ENCODE results near the gene TOP1. TPM values are rescaled to one million over a fixed set of nuclear protein-coding genes. Genes with fewer than 3 reads are reported as not detected.

The TOP1 gene
- total and polyA plus RNA-seq, 9 of the 15 experiments (the other 6 are each of a cell fraction or from before 2014, with no cell fraction given), result 26.4 to 127 (median 39.6) TPM

DNA sequence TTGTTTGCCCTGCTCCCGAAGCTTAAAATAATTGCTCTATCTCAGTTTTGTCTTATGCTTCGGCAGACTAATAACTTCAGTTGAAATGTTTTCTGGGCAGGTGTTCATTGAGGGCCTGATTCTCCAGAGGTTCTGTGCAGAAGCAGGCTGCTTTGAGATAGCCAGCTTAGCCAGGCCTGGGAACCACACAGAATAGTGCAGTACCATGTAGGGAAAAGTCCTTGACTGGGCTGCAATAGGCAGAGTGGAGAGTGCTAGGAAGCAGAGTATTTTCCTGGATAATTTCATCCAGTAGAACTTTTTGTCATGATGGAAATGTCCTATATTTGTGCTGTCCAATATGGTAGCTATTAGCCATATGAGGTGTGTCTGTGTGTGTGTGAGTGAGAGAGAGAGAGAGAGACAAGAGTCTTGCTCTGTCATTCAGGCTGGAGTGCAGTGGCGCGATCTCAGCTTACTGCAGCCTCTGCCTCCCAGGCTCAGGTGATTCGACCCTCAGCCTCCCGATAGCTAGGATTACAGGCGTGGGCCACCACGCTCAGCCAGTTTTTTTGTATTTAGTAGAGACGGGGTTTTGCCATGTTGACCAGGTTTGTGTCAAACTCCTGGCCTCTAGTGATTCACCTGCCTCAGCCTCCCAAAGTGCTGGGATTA is 15.9 kb downstream of the TOP1 start (continued):
- TF ChIP-seq, protein P1, sequence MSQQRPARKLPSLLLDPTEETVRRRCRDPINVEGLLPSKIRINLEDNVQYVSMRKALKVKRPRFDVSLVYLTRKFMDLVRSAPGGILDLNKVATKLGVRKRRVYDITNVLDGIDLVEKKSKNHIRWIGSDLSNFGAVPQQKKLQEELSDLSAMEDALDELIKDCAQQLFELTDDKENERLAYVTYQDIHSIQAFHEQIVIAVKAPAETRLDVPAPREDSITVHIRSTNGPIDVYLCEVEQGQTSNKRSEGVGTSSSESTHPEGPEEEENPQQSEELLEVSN (IDR thresholded peaks at IDR 0.05; ENCODE audit: borderline replicate concordance in 1 of 2, extremely low read depth in 1 of 2, insufficient read depth in 1 of 2, insufficient read length in 1 of 2, low read depth in 1 of 2, low read length in 1 of 2, poor library complexity in 1 of 2, severe bottlenecking in 1 of 2), result no peak
- TF ChIP-seq, protein P2, sequence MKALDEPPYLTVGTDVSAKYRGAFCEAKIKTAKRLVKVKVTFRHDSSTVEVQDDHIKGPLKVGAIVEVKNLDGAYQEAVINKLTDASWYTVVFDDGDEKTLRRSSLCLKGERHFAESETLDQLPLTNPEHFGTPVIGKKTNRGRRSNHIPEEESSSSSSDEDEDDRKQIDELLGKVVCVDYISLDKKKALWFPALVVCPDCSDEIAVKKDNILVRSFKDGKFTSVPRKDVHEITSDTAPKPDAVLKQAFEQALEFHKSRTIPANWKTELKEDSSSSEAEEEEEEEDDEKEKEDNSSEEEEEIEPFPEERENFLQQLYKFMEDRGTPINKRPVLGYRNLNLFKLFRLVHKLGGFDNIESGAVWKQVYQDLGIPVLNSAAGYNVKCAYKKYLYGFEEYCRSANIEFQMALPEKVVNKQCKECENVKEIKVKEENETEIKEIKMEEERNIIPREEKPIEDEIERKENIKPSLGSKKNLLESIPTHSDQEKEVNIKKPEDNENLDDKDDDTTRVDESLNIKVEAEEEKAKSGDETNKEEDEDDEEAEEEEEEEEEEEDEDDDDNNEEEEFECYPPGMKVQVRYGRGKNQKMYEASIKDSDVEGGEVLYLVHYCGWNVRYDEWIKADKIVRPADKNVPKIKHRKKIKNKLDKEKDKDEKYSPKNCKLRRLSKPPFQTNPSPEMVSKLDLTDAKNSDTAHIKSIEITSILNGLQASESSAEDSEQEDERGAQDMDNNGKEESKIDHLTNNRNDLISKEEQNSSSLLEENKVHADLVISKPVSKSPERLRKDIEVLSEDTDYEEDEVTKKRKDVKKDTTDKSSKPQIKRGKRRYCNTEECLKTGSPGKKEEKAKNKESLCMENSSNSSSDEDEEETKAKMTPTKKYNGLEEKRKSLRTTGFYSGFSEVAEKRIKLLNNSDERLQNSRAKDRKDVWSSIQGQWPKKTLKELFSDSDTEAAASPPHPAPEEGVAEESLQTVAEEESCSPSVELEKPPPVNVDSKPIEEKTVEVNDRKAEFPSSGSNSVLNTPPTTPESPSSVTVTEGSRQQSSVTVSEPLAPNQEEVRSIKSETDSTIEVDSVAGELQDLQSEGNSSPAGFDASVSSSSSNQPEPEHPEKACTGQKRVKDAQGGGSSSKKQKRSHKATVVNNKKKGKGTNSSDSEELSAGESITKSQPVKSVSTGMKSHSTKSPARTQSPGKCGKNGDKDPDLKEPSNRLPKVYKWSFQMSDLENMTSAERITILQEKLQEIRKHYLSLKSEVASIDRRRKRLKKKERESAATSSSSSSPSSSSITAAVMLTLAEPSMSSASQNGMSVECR (CRISPR knock-in tag; IDR thresholded peaks at IDR 0.05), result no peak
- TF ChIP-seq CBX5 (IDR thresholded peaks at IDR 0.05; ENCODE audit: borderline replicate concordance, low read depth) (peak; percentile 38; the same call in 1 of the 2 replicates), ETV1 (tag; conservative IDR thresholded peaks at IDR 0.05; ENCODE audit: low read depth) (no peak), CTBP1 (IDR thresholded peaks at IDR 0.05; ENCODE audit: borderline replicate concordance) (no peak), LEF1 (IDR thresholded peaks at IDR 0.05) (no peak), ZNF77 (CRISPR knock-in tag; IDR thresholded peaks at IDR 0.05) (no peak), MAFF (IDR thresholded peaks at IDR 0.05; ENCODE audit: low read length) (no peak), RBM15 (IDR thresholded peaks at IDR 0.05; ENCODE audit: insufficient read depth, low read length) (no peak), SNRNP70 (optimal IDR thresholded peaks at IDR 0.05; ENCODE audit: low read depth, low read length) (no peak), C11orf30 (IDR thresholded peaks at IDR 0.05; ENCODE audit: low read depth) (peak; percentile 15; the same call in 1 of the 2 replicates), GABPB1 (CRISPR knock-in tag; IDR thresholded peaks at IDR 0.05) (no peak), THRAP3 (IDR thresholded peaks at IDR 0.05; ENCODE audit: borderline replicate concordance) (no peak), TRIM28 (IDR thresholded peaks at IDR 0.05) (no peak), XRCC5 (IDR thresholded peaks at IDR 0.05; ENCODE audit: low read depth, low read length) (no peak), NFXL1 (CRISPR knock-in tag; IDR thresholded peaks at IDR 0.05) (no peak), ZNF436 (CRISPR knock-in tag; IDR thresholded peaks at IDR 0.05) (no peak), ZNF133 (CRISPR knock-in tag; IDR thresholded peaks at IDR 0.05) (no peak), MCM2 (IDR thresholded peaks at IDR 0.05; ENCODE audit: low read depth) (no peak), NUFIP1 (IDR thresholded peaks at IDR 0.05; ENCODE audit: partially characterized antibody) (no peak)
- TF ChIP-seq, protein P3, sequence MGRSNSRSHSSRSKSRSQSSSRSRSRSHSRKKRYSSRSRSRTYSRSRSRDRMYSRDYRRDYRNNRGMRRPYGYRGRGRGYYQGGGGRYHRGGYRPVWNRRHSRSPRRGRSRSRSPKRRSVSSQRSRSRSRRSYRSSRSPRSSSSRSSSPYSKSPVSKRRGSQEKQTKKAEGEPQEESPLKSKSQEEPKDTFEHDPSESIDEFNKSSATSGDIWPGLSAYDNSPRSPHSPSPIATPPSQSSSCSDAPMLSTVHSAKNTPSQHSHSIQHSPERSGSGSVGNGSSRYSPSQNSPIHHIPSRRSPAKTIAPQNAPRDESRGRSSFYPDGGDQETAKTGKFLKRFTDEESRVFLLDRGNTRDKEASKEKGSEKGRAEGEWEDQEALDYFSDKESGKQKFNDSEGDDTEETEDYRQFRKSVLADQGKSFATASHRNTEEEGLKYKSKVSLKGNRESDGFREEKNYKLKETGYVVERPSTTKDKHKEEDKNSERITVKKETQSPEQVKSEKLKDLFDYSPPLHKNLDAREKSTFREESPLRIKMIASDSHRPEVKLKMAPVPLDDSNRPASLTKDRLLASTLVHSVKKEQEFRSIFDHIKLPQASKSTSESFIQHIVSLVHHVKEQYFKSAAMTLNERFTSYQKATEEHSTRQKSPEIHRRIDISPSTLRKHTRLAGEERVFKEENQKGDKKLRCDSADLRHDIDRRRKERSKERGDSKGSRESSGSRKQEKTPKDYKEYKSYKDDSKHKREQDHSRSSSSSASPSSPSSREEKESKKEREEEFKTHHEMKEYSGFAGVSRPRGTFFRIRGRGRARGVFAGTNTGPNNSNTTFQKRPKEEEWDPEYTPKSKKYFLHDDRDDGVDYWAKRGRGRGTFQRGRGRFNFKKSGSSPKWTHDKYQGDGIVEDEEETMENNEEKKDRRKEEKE (IDR thresholded peaks at IDR 0.05; ENCODE audit: borderline replicate concordance in 1 of 2, control insufficient read depth in 1 of 2, low read depth in 2 of 2, low read length in 1 of 2), result no peak
